Transverse colon (tissue), 4 donors: ENCODE results near the gene GGA3.

Experiments used
- EP300 ChIP-seq: sonication (generic); formaldehyde crosslinking; IDR thresholded peaks from one replicate; pipeline ENCODE4 v1.6.1; 2017; ENCODE audit warnings: antibody characterized with exemption, low read depth
- POLR2AphosphoS5 ChIP-seq, 3 donors: sonication (generic); formaldehyde crosslinking; IDR thresholded peaks; one replicate each; pipeline ENCODE4 v1.6.1; 2016; ENCODE audit warnings: antibody characterized with exemption in 3 of 3
- TF ChIP-seq, protein P1 (sequence below), 5 experiments: fragments of 200-600 bp in 3 of 5; fragments of 450-650 bp in 2 of 5; sonication (generic) in 3 of 5; IDR thresholded peaks; 1 replicate in 2 of 5; 2 replicates in 3 of 5; pipeline ENCODE4 v1.5.1; 2016 to 2017; ENCODE audit warnings: antibody characterized with exemption in 5 of 5, inconsistent platforms in 3 of 5, mild to moderate bottlenecking in 2 of 5, moderate library complexity in 1 of 5

DNA sequence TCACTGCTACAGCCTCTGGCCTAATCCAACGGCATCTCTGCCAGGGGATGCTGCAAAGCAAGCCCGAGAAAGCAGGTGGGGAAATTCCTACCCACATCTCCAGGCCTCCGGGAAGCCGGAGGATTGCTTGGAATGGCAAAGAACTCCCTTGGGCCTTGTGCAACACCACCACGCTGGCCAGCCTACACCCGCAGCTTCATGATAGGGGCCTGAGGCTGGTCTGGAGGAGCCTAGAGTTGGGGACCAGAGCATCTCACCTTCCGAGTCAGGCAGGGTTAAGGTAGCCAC lies 20.3 kb downstream of the GGA3 start:
- TF ChIP-seq POLR2AphosphoS5 (IDR thresholded peaks at IDR 0.05) (no peak), EP300 (no peak)
- TF ChIP-seq, protein P1, sequence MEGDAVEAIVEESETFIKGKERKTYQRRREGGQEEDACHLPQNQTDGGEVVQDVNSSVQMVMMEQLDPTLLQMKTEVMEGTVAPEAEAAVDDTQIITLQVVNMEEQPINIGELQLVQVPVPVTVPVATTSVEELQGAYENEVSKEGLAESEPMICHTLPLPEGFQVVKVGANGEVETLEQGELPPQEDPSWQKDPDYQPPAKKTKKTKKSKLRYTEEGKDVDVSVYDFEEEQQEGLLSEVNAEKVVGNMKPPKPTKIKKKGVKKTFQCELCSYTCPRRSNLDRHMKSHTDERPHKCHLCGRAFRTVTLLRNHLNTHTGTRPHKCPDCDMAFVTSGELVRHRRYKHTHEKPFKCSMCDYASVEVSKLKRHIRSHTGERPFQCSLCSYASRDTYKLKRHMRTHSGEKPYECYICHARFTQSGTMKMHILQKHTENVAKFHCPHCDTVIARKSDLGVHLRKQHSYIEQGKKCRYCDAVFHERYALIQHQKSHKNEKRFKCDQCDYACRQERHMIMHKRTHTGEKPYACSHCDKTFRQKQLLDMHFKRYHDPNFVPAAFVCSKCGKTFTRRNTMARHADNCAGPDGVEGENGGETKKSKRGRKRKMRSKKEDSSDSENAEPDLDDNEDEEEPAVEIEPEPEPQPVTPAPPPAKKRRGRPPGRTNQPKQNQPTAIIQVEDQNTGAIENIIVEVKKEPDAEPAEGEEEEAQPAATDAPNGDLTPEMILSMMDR (IDR thresholded peaks at IDR 0.05): no peak
